ENCODE data around the gene PPP4R4. TPM values are rescaled to one million over a fixed set of nuclear protein-coding genes. Genes with fewer than 3 reads are reported as not detected.

PPP4R4 gene
- total and polyA plus RNA-seq, 4 donors = 1.6 to 25.9 (median 3.8) TPM

DNA sequence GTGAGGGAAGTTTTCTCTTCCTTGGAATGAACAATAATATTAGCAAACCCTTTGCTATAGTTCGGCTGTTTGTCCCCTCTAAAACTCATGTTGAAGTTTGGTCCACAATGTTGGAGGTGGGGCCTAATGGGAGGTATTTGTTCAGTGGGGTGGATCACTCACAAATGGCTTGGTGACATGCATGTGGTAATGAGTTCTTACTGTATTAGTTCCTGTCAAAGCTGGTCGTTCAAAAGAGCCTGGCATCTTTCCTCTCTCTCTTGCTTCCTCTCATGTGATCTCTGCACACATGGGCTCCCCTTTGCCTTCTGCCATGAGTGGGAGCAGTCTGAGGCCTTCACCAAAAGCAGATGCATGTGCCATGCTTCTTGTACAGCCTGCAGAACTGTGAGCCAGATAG lies 13.1 kb upstream of the PPP4R4 start:
- Histone ChIP-seq H3K9ac (ENCODE audit: insufficient read depth in 1 of 2, low read length in 2 of 2) (no peak overlapping the region), H3K4me1 (ENCODE audit: control insufficient read depth in 5 of 5, insufficient read depth in 5 of 5, low read length in 5 of 5) (peaks cover 0 to 14% (median 5%) of the 10 kb centered on the region in 5 donors), H3K9me3 (ENCODE audit: control insufficient read depth in 4 of 4, insufficient read depth in 3 of 4, low read length in 3 of 4) (no peaks in the 10 kb centered on the region), H3K27me3 (ENCODE audit: control insufficient read depth in 3 of 3, insufficient read depth in 3 of 3, low read length in 2 of 3) (peaks cover 0 to 4% (median 3%) of the 10 kb centered on the region in 3 donors), H3K27ac (ENCODE audit: low read depth in 1 of 2, low read length in 1 of 2) (no peak overlapping the region), H3K36me3 (ENCODE audit: control insufficient read depth in 4 of 4, insufficient read depth in 4 of 4, low read length in 4 of 4) (no peaks in the 10 kb centered on the region), H3K4me3 (no peak overlapping the region)
- WGBS, 2 donors = 43 to 44% methylated on average over 2 of the region's 2 CpGs
- DNase-seq (no peak), ATAC-seq (ENCODE audit: insufficient read depth, low FRiP score) (no peak)
- TF ChIP-seq, protein P1, sequence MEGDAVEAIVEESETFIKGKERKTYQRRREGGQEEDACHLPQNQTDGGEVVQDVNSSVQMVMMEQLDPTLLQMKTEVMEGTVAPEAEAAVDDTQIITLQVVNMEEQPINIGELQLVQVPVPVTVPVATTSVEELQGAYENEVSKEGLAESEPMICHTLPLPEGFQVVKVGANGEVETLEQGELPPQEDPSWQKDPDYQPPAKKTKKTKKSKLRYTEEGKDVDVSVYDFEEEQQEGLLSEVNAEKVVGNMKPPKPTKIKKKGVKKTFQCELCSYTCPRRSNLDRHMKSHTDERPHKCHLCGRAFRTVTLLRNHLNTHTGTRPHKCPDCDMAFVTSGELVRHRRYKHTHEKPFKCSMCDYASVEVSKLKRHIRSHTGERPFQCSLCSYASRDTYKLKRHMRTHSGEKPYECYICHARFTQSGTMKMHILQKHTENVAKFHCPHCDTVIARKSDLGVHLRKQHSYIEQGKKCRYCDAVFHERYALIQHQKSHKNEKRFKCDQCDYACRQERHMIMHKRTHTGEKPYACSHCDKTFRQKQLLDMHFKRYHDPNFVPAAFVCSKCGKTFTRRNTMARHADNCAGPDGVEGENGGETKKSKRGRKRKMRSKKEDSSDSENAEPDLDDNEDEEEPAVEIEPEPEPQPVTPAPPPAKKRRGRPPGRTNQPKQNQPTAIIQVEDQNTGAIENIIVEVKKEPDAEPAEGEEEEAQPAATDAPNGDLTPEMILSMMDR (IDR thresholded peaks at IDR 0.05; ENCODE audit: control extremely low read depth, extremely low read depth) = no peak

DNA sequence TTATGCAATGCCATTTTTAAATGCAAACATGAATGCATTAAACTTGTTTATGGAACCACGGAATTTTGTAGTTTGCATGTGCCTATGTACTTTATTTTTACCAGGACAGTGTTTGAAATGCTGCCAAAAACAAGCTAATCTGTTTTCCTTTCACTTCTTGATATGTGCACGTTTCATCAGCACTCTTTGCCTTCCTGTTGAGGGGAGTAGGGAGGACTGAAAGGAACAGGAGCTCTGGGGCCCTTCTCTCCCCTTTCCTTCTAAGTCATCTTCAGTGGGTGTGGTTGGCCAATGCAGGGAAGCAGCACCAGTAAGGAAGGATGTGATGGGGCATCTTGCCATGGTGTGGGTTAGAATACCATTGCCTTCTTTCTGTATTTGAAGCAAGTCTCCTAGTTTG lies 12.1 kb upstream of the PPP4R4 start:
- WGBS, 2 donors = 1 to 6% methylated on average over 2 of the region's 2 CpGs
- ATAC-seq (ENCODE audit: insufficient read depth, low FRiP score) = no peak
- Histone ChIP-seq H3K27ac (ENCODE audit: low read depth in 1 of 2, low read length in 1 of 2) (no peak overlapping the region), H3K9me3 (ENCODE audit: control insufficient read depth in 4 of 4, insufficient read depth in 3 of 4, low read length in 3 of 4) (no peaks in the 10 kb centered on the region), H3K4me3 (no peak overlapping the region), H3K27me3 (ENCODE audit: control insufficient read depth in 3 of 3, insufficient read depth in 3 of 3, low read length in 2 of 3) (peaks cover 0 to 4% (median 3%) of the 10 kb centered on the region in 3 donors), H3K36me3 (ENCODE audit: control insufficient read depth in 4 of 4, insufficient read depth in 4 of 4, low read length in 4 of 4) (no peaks in the 10 kb centered on the region), H3K9ac (ENCODE audit: insufficient read depth in 1 of 2, low read length in 2 of 2) (no peak overlapping the region), H3K4me1 (ENCODE audit: control insufficient read depth in 5 of 5, insufficient read depth in 5 of 5, low read length in 5 of 5) (peaks cover 0 to 14% (median 5%) of the 10 kb centered on the region in 5 donors)
- DNase-seq = peak in 2 of 3 donors; percentile 45 to 66
- TF ChIP-seq, protein P1 (IDR thresholded peaks at IDR 0.05; ENCODE audit: control extremely low read depth, extremely low read depth) = no peak

DNA sequence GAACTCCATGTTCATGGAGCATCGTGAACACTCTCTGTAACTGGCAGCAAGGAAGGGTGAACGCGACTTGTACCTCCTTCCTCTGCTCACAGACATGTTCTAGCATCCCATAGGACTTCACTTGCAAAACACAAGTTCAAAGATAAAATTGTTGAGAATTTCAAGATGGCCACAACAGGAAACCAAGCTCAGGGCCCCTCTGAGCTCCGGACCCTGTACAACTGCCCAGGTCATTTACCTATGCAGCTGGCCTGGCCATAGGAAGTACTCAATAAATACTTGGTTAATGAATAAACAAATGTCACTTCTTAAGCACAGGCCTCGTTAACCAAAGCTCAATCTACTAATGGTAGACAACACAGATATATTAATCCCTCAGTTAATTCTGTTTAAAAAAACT lies 11.7 kb upstream of the PPP4R4 start:
- ATAC-seq (ENCODE audit: insufficient read depth, low FRiP score) (no peak), DNase-seq (no peak)
- peaks cover 0 to 14% (median 5%) of the 10 kb centered on the region in 5 donors for H3K4me1 ChIP-seq (ENCODE audit: control insufficient read depth in 5 of 5, insufficient read depth in 5 of 5, low read length in 5 of 5)

More for the DNA sequence above, 11.7 kb upstream of the PPP4R4 start:
- TF ChIP-seq, protein P1 (IDR thresholded peaks at IDR 0.05; ENCODE audit: control extremely low read depth, extremely low read depth) = no peak
- H3K9ac ChIP-seq (ENCODE audit: insufficient read depth in 1 of 2, low read length in 2 of 2) = no peak overlapping the region
- H3K27ac ChIP-seq (ENCODE audit: low read depth in 1 of 2, low read length in 1 of 2) = no peak overlapping the region
- no peaks in the 10 kb centered on the region for H3K36me3 ChIP-seq (ENCODE audit: control insufficient read depth in 4 of 4, insufficient read depth in 4 of 4, low read length in 4 of 4)
- WGBS, 2 donors = 76 to 81% methylated on average over 5 of the region's 5 CpGs
- H3K27me3 ChIP-seq (ENCODE audit: control insufficient read depth in 3 of 3, insufficient read depth in 3 of 3, low read length in 2 of 3) = peaks cover 0 to 7% (median 3%) of the 10 kb centered on the region in 3 donors
- no peak overlapping the region for H3K4me3 ChIP-seq
- no peaks in the 10 kb centered on the region for H3K9me3 ChIP-seq (ENCODE audit: control insufficient read depth in 4 of 4, insufficient read depth in 3 of 4, low read length in 3 of 4)

Measured in lung (tissue), 12 donors.